Measurements from ENCODE around the gene CROCC.

CROCC gene

DNA sequence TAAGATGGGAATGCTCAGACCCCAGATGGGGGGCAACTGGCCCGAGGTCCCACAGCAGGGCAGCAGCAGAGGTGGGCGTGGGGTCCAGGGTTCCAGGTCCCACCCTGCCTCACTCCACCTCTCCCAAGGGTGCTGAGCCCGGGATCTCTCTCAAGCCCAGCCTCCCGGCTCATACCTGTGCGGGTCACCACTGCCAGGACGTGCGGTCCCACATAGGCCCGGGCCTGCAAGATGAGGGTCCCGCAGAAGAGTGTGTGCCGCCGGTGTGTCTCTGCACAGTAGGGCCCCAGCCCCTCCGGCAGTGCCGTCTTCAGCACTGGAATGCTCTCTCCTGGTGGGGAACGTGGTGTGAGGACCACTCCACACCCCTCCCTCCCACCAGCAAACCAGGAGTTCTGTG, 75.1 kb downstream of the CROCC start:
- Histone ChIP-seq H3K27me3 (no peaks in the 10 kb centered on the region), H3K4me1 (no peaks in the 10 kb centered on the region), H3K36me3 (no peaks in the 10 kb centered on the region), H3K9me3 (no peaks in the 10 kb centered on the region), H3K4me3 (ENCODE audit: low read depth, low read length) (no peak overlapping the region)
- no peak for DNase-seq
- TF ChIP-seq, protein P1, sequence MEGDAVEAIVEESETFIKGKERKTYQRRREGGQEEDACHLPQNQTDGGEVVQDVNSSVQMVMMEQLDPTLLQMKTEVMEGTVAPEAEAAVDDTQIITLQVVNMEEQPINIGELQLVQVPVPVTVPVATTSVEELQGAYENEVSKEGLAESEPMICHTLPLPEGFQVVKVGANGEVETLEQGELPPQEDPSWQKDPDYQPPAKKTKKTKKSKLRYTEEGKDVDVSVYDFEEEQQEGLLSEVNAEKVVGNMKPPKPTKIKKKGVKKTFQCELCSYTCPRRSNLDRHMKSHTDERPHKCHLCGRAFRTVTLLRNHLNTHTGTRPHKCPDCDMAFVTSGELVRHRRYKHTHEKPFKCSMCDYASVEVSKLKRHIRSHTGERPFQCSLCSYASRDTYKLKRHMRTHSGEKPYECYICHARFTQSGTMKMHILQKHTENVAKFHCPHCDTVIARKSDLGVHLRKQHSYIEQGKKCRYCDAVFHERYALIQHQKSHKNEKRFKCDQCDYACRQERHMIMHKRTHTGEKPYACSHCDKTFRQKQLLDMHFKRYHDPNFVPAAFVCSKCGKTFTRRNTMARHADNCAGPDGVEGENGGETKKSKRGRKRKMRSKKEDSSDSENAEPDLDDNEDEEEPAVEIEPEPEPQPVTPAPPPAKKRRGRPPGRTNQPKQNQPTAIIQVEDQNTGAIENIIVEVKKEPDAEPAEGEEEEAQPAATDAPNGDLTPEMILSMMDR (IDR thresholded peaks at IDR 0.05; ENCODE audit: low read depth, low read length): no peak

DNA sequence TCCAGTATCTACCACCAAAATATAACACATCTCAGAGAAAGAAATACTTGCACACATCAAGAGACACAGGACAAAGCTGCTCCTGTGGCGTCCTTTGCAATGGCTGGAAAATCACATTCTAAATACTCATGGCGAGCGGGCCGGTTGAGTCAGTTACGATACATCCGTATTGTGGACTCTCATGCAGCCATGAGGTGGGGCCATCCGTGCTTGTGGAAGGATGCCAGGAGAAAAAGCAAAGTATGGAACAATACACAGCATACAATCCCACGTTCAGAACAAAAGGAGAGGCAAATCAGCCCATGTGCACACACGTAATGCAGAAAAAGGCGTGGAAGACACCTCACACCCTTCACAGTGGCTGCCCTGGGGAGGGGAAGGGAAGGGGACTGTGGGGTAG, 76.9 kb downstream of the CROCC start:
- Histone ChIP-seq H3K36me3 (no peaks in the 10 kb centered on the region), H3K4me1 (no peaks in the 10 kb centered on the region)

DNA sequence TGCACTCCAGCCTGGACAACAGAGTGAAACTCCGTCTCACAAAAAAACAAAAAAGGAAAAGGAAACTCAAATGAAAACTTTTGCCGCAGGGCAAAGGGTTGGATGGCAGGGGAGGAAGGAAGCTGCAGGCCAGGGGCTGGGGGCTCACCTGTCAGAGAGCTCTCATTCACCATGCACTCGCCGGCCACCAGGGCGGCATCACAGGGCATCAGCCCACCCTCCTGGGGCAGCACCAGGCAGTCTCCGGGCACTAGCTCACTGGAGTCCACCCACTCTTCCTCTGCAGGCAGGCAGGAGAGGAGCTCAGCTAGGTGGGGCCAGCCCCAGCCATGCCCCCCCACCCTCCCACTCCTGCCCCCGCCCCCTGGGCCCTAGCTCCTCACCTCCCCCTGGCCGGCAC, 78.1 kb downstream of the CROCC start:
- H3K4me3 ChIP-seq (ENCODE audit: low read depth, low read length): no peak overlapping the region
- H3K36me3 ChIP-seq: no peaks in the 10 kb centered on the region
- TF ChIP-seq, protein P1 (IDR thresholded peaks at IDR 0.05; ENCODE audit: low read depth, low read length): no peak
- H3K9me3 ChIP-seq: no peaks in the 10 kb centered on the region
- no peak for DNase-seq
- H3K27me3 ChIP-seq: no peaks in the 10 kb centered on the region
- H3K4me1 ChIP-seq: no peaks in the 10 kb centered on the region

More for the DNA sequence above, 76.9 kb downstream of the CROCC start:
- TF ChIP-seq, protein P1 (IDR thresholded peaks at IDR 0.05; ENCODE audit: low read depth, low read length): no peak
- H3K9me3 ChIP-seq: no peaks in the 10 kb centered on the region
- DNase-seq: no peak
- no peak overlapping the region for H3K4me3 ChIP-seq (ENCODE audit: low read depth, low read length)
- no peaks in the 10 kb centered on the region for H3K27me3 ChIP-seq

DNA sequence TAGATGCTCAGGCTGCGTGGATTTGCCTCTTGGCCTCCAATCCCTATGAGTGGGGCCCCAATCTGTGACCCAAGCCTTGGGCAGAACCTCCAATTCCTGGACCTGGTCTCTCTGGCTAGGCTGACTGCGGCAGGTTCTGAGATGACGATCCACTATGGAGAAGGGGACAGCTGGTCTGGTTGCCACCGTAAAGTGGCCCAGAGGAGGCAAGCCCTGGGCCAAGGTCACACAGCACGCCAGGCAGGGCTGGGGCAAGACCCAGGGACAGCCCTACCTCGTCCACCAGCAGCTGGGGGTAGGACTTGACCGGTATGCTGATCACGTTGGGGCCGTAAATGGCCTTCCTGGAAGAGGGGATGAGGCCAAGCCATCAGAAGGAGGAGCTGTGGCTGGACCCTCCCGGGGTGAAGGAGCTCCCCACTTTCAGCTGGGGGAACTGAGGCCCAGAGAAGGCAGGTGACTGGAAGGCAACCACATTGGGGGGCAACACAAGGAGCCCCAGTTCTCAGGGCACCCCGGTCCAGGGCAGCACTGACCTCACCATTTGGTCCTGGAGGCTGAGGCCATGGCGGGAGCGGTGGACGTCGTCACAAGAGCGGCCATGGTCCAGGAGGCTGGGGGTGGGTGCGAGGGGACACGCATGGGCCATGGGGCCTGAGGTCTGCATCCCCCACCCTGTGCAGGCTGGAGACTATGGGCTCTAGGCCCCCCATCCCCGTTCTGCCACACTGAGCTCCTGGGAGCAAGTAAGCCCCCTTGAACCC, 80.2 kb downstream of the CROCC start:
- no peaks in the 10 kb centered on the region for H3K36me3 ChIP-seq

DNA sequence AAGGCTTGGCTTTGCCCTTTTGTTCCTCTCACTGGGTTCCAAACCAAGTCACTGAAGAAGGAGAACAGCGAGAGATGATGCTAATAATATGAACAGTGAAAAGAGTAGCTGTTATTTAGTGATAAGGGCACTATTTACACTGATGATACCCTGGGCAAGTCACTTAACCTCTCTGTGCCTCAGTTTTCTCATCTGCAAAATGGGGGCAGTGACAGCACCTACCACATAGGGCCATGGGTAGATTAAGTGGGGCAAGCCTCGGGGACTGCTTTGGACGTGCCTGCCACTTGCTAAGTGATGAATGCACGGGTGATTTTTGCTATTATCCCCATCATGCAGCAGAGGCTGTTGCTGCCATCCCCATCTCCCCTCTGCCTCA, 80.8 kb downstream of the CROCC start:
- H3K27me3 ChIP-seq: no peaks in the 10 kb centered on the region
- no peaks in the 10 kb centered on the region for H3K4me1 ChIP-seq
- no peaks in the 10 kb centered on the region for H3K36me3 ChIP-seq
- no peak for DNase-seq
- TF ChIP-seq, protein P1 (IDR thresholded peaks at IDR 0.05; ENCODE audit: low read depth, low read length): no peak
- H3K4me3 ChIP-seq (ENCODE audit: low read depth, low read length): no peak overlapping the region
- no peaks in the 10 kb centered on the region for H3K9me3 ChIP-seq

More for the DNA sequence above, 80.2 kb downstream of the CROCC start:
- Histone ChIP-seq H3K9me3 (no peaks in the 10 kb centered on the region), H3K4me1 (no peaks in the 10 kb centered on the region), H3K27me3 (no peaks in the 10 kb centered on the region), H3K4me3 (ENCODE audit: low read depth, low read length) (no peak overlapping the region)
- no peak for DNase-seq
- TF ChIP-seq, protein P1 (IDR thresholded peaks at IDR 0.05; ENCODE audit: low read depth, low read length): no peak
